ENCODE results near the gene SYK. TPM values are rescaled to one million over a fixed set of nuclear protein-coding genes. Genes with fewer than 3 reads are reported as not detected.

SYK gene
- total and polyA plus RNA-seq, 2 of the 4 experiments (the other 2 are of a cell fraction): not detected

GRCh38 chr9:90921969-90922368, 120.3 kb downstream of the SYK start:
- Histone ChIP-seq H3K27ac (ENCODE audit: insufficient read depth, low read length) (no peak overlapping the region), H3K79me1 (ENCODE audit: low read depth in 1 of 2, low read length in 2 of 2) (no peaks in the 10 kb centered on the region), H3K4me3 (ENCODE audit: insufficient read depth, low read depth, low read length) (no peak overlapping the region), H4K91ac (ENCODE audit: insufficient read depth, low read depth, low read length) (no peak overlapping the region), H3K36me3 (ENCODE audit: control insufficient read depth, insufficient read depth, low read length) (no peaks in the 10 kb centered on the region), H3K9ac (ENCODE audit: low read depth, low read length) (no peak overlapping the region), H4K20me1 (ENCODE audit: insufficient read depth, low read length) (no peaks in the 10 kb centered on the region), H3K23ac (ENCODE audit: low read depth, low read length) (no peak overlapping the region), H2AK5ac (ENCODE audit: low read depth, low read length) (no peak overlapping the region), H3K9me1 (ENCODE audit: insufficient read depth, low read length) (0 out of 2 replicates have a peak, but pooled peaks cover 3% of the 10 kb centered on the region), H3K9me3 (ENCODE audit: control insufficient read depth, insufficient read depth, low read length) (peaks cover 4% of the 10 kb centered on the region), H3K4me2 (ENCODE audit: low read depth, low read length) (no peak overlapping the region), H3K4me1 (ENCODE audit: control insufficient read depth, insufficient read depth, low read length) (peaks cover 4% of the 10 kb centered on the region; the same call in 1 of the 2 replicates), H3K27me3 (ENCODE audit: control insufficient read depth, insufficient read depth, low read length) (no peaks in the 10 kb centered on the region), H2BK20ac (ENCODE audit: low read depth, low read length) (no peak overlapping the region), H3K18ac (ENCODE audit: low read depth, low read length) (no peak overlapping the region), H4K8ac (ENCODE audit: low read depth in 2 of 2, low read length in 2 of 2) (no peak overlapping the region), H2BK120ac (ENCODE audit: low read depth, low read length) (no peak overlapping the region), H3K56ac (ENCODE audit: extremely low read depth, insufficient read depth, low read length) (no peak overlapping the region), H3K14ac (replicated peaks; ENCODE audit: low read depth, low read length) (no peak overlapping the region), H2BK15ac (ENCODE audit: low read depth, low read length) (no peak overlapping the region), H2BK5ac (ENCODE audit: low read depth, low read length, poor library complexity, severe bottlenecking) (no peak overlapping the region), H3K4ac (ENCODE audit: low read depth, low read length) (no peak overlapping the region; the same call in 1 of the 2 replicates), H2AK9ac (replicated peaks; ENCODE audit: low read depth, low read length, poor library complexity) (no peak overlapping the region), H2AFZ (replicated peaks; ENCODE audit: low read length, poor library complexity) (no peak overlapping the region), H4K5ac (ENCODE audit: low read depth, low read length) (no peak overlapping the region)
- in situ Hi-C loops (cut with MboI; ENCODE audit: low sequenced_read_pairs) (no loop called here), dilution Hi-C loops (cut with HindIII; ENCODE audit: low sequenced_read_pairs, unreplicated experiment) (no loop called here), intact Hi-C loops (cut with micrococcal nuclease) (no loop called here)
- no CpG with 5 or more reads among the region's 7 CpGs for WGBS, 2 experiments (ENCODE audit: extremely low coverage in 2 of 2, insufficient read length in 1 of 2)
- ATAC-seq (ENCODE audit: low read depth) (no peak), DNase-seq (no peak)
- ChIA-PET POLR2A (ENCODE audit: unreplicated experiment) (no interaction called here), CTCF (no interaction called here)
- BruUV-seq (replicated peaks): no TSS peak
- TF ChIP-seq USF2 (IDR thresholded peaks at IDR 0.05; ENCODE audit: low read depth, low read length): no peak
- TF ChIP-seq RCOR1 (IDR thresholded peaks at IDR 0.05; ENCODE audit: insufficient replicate concordance, low read length): no peak
- no peak for TF ChIP-seq CTCF (conservative IDR thresholded peaks at IDR 0.05; ENCODE audit: low read depth, low read length)
- no peak for TF ChIP-seq MAFK (IDR thresholded peaks at IDR 0.05; ENCODE audit: low read depth, low read length)
- no peak for TF ChIP-seq BHLHE40 (IDR thresholded peaks at IDR 0.05; ENCODE audit: low read depth, low read length)
- TF ChIP-seq NFE2L2 (IDR thresholded peaks at IDR 0.05; ENCODE audit: low read depth, low read length): no peak
- TF ChIP-seq SMC3 (IDR thresholded peaks at IDR 0.05; ENCODE audit: low read depth, low read length): no peak
- no peak for TF ChIP-seq FOS (IDR thresholded peaks at IDR 0.05; ENCODE audit: low read depth, low read length)
- TF ChIP-seq POLR2A (IDR thresholded peaks at IDR 0.05; ENCODE audit: low read depth, low read length): no peak
- TF ChIP-seq CHD1 (IDR thresholded peaks at IDR 0.05; ENCODE audit: low read depth, low read length): no peak
- TF ChIP-seq MAZ (IDR thresholded peaks at IDR 0.05; ENCODE audit: borderline replicate concordance, low read depth, low read length): no peak
- TF ChIP-seq RFX5 (IDR thresholded peaks at IDR 0.05; ENCODE audit: low read depth, low read length): no peak
- no peak for TF ChIP-seq RAD21 (IDR thresholded peaks at IDR 0.05; ENCODE audit: low read length)
- no peak for TF ChIP-seq CEBPB (IDR thresholded peaks at IDR 0.05; ENCODE audit: low read depth, low read length)
- TF ChIP-seq MXI1 (IDR thresholded peaks at IDR 0.05; ENCODE audit: borderline replicate concordance, low read depth, low read length): no peak
- TF ChIP-seq ELK1 (IDR thresholded peaks at IDR 0.05; ENCODE audit: borderline replicate concordance, low read depth, low read length): no peak
